Natural killer cell (primary cell): ENCODE measurements around the gene SYPL1. TPM values are rescaled to one million over a fixed set of nuclear protein-coding genes. Genes with fewer than 3 reads are reported as not detected.

Source experiments
- ATAC-seq, 3 donors: fragments of 150-1000 bp in 2 of 3; fragments of 200-7000 bp in 1 of 3; cut with Tn5 transposase; 1 replicate in 1 of 3; 2 replicates in 2 of 3; pipeline ENCODE4 v1.10.0; 2021; ENCODE audit warnings: mild to moderate bottlenecking in 2 of 3, moderate library complexity in 2 of 3
- DNase-seq, 2 donors: peaks; one replicate each; pipeline versions ENCODE4 v3.0.0 to v3.0.0-alpha.2; 2013 to 2021; ENCODE audit warnings: mixed read lengths in 1 of 2
- H3K27ac ChIP-seq: one replicate; pipeline ENCODE4 v1.5.1; 2013; ENCODE audit warnings: mild to moderate bottlenecking, low read length
- H3K27me3 ChIP-seq: one replicate; pipeline ENCODE4 v1.6.1; 2013; ENCODE audit warnings: low read length; ENCODE audit not compliant: control insufficient read depth, insufficient read depth
- H3K36me3 ChIP-seq: one replicate; pipeline ENCODE4 v1.6.1; 2013; ENCODE audit warnings: low read length; ENCODE audit not compliant: control insufficient read depth, insufficient read depth
- H3K4me1 ChIP-seq: one replicate; pipeline ENCODE4 v1.6.1; 2013; ENCODE audit warnings: low read length; ENCODE audit not compliant: control insufficient read depth, insufficient read depth
- H3K4me3 ChIP-seq: one replicate; pipeline ENCODE4 v1.5.1; 2013; ENCODE audit warnings: low read length
- H3K9me3 ChIP-seq: one replicate; pipeline ENCODE4 v1.6.1; 2013; ENCODE audit warnings: low read length; ENCODE audit not compliant: control insufficient read depth, insufficient read depth
- H3K27ac Mint-ChIP-seq, 2 donors: one replicate each; pipeline ENCODE4 v1.8.0; 2022; ENCODE audit warnings: mild to moderate bottlenecking in 2 of 2, mixed read lengths in 2 of 2, moderate library complexity in 1 of 2
- H3K27me3 Mint-ChIP-seq, 2 donors: one replicate each; pipeline ENCODE4 v1.8.0; 2022; ENCODE audit warnings: low read depth in 2 of 2, mixed read lengths in 2 of 2
- H3K36me3 Mint-ChIP-seq: one replicate; pipeline ENCODE4 v1.8.0; 2022; ENCODE audit warnings: mixed read lengths
- H3K4me1 Mint-ChIP-seq, 2 donors: one replicate each; pipeline ENCODE4 v1.8.0; 2022; ENCODE audit warnings: mixed read lengths in 2 of 2
- H3K4me3 Mint-ChIP-seq: one replicate; pipeline ENCODE4 v1.8.0; 2022; ENCODE audit warnings: mild to moderate bottlenecking, moderate library complexity, mixed read lengths
- H3K9me3 Mint-ChIP-seq, 2 donors: one replicate each; pipeline ENCODE4 v1.8.0; 2022; ENCODE audit warnings: mixed read lengths in 2 of 2
- CTCF ChIP-seq: fragments of 200-600 bp; IDR thresholded peaks from one replicate; pipeline ENCODE4 v1.8.0; 2022; ENCODE audit warnings: antibody characterized with exemption
- WGBS: methylation state at CpG from one replicate; pipeline ENCODE4 v1.1.7; 2013; ENCODE audit warnings: missing lambda C conversion rate; ENCODE audit not compliant: insufficient coverage; 5-methylcytosine and 5-hydroxymethylcytosine counted together
- intact Hi-C: fragments of 100-400 bp; cut with micrococcal nuclease; formaldehyde crosslinking; loops from one replicate; pipeline ENCODE4 v1.14.2; 2022
- total RNA-seq, 4 donors: library from RNA; stranded (reverse); fragments of 120-200 nt in 1 of 4; gene quantifications; one replicate each; pipeline versions ENCODE4 v1.2.3 to v1.2.4, GENCODE V29; 2013 to 2022

The SYPL1 gene
- total RNA-seq, 3 donors from 2014 or later (not counting 1 experiment from before 2014, with no cell fraction given): 13.1 to 22.2 (median 14.9) TPM

- no peak for DNase-seq
- no peak overlapping the region for H3K4me3 ChIP-seq
- no peak overlapping the region for H3K4me3 Mint-ChIP-seq
- H3K27ac Mint-ChIP-seq: no peak overlapping the region
- no peaks in the 10 kb centered on the region for H3K27me3 ChIP-seq
- TF ChIP-seq CTCF: no peak
- no peaks in the 10 kb centered on the region for H3K4me1 ChIP-seq
- ATAC-seq: no peak
- no peaks in the 10 kb centered on the region for H3K9me3 ChIP-seq
- peaks cover 16 to 45% of the 10 kb centered on the region in 2 donors for H3K27me3 Mint-ChIP-seq
- H3K36me3 Mint-ChIP-seq: no peaks in the 10 kb centered on the region
- no peak overlapping the region for H3K27ac ChIP-seq
- H3K4me1 Mint-ChIP-seq: peaks cover 9 to 10% of the 10 kb centered on the region in 2 donors
- WGBS: 97% methylated on average over 6 of the region's 6 CpGs
- no peaks in the 10 kb centered on the region for H3K36me3 ChIP-seq
- intact Hi-C loops: no loop called here
- H3K9me3 Mint-ChIP-seq: no peaks in the 10 kb centered on the region
Observed at GRCh38 chr7:106080300-106080987, 31.7 kb downstream of the SYPL1 start.

- 67% methylated on average over 1 of the region's 2 CpGs for WGBS
- no peaks in the 10 kb centered on the region for H3K36me3 ChIP-seq
- TF ChIP-seq CTCF: no peak
- H3K4me1 ChIP-seq: peaks cover 32% of the 10 kb centered on the region
- intact Hi-C loops: no loop called here
- H3K27me3 ChIP-seq: no peaks in the 10 kb centered on the region
- no peak for DNase-seq
- H3K27ac Mint-ChIP-seq: no peak overlapping the region
- ATAC-seq: no peak
- H3K27me3 Mint-ChIP-seq: peaks cover 16 to 36% of the 10 kb centered on the region in 2 donors
- H3K4me3 Mint-ChIP-seq: no peak overlapping the region
- no peaks in the 10 kb centered on the region for H3K36me3 Mint-ChIP-seq
- H3K27ac ChIP-seq: peak overlapping the region; percentile 37
- no peaks in the 10 kb centered on the region for H3K9me3 Mint-ChIP-seq
- H3K4me1 Mint-ChIP-seq: peaks cover 21 to 32% of the 10 kb centered on the region in 2 donors
- H3K4me3 ChIP-seq: no peak overlapping the region
- H3K9me3 ChIP-seq: no peaks in the 10 kb centered on the region
Observed at GRCh38 chr7:106076537-106076936, 35.6 kb downstream of the SYPL1 start.

GRCh38 chr7:106075937-106076336 is 36.2 kb downstream of the SYPL1 start:
- peaks cover 16 to 35% of the 10 kb centered on the region in 2 donors for H3K27me3 Mint-ChIP-seq
- H3K4me3 ChIP-seq: no peak overlapping the region
- peak overlapping the region; percentile 37 for H3K27ac ChIP-seq
- H3K4me1 Mint-ChIP-seq: peaks cover 27 to 37% of the 10 kb centered on the region in 2 donors
- 45% methylated on average over 2 of the region's 2 CpGs for WGBS
- H3K36me3 ChIP-seq: no peaks in the 10 kb centered on the region
- no peak overlapping the region for H3K4me3 Mint-ChIP-seq
- no peak for TF ChIP-seq CTCF
- DNase-seq: no peak
- no peaks in the 10 kb centered on the region for H3K9me3 ChIP-seq
- H3K9me3 Mint-ChIP-seq: no peaks in the 10 kb centered on the region
- H3K27ac Mint-ChIP-seq: no peak overlapping the region
- no peaks in the 10 kb centered on the region for H3K36me3 Mint-ChIP-seq
- H3K27me3 ChIP-seq: no peaks in the 10 kb centered on the region
- no peak for ATAC-seq
- intact Hi-C loops: no loop called here
- H3K4me1 ChIP-seq: peaks cover 38% of the 10 kb centered on the region

- Histone ChIP-seq H3K4me1 (peaks cover 55% of the 10 kb centered on the region), H3K27me3 (no peaks in the 10 kb centered on the region), H3K27ac (peak overlapping the region; percentile 16), H3K36me3 (no peaks in the 10 kb centered on the region), H3K4me3 (no peak overlapping the region), H3K9me3 (no peaks in the 10 kb centered on the region)
- Mint-ChIP-seq H3K27me3 (peaks cover 9 to 29% of the 10 kb centered on the region in 2 donors), H3K4me1 (peaks cover 37 to 47% of the 10 kb centered on the region in 2 donors), H3K9me3 (no peaks in the 10 kb centered on the region), H3K4me3 (no peak overlapping the region), H3K27ac (no peak overlapping the region), H3K36me3 (no peaks in the 10 kb centered on the region)
- WGBS: 67% methylated on average over 9 of the region's 9 CpGs
- ATAC-seq: no peak
- intact Hi-C loops: no loop called here
- TF ChIP-seq CTCF: no peak
- DNase-seq: no peak
Observed at GRCh38 chr7:106074257-106074656, 37.9 kb downstream of the SYPL1 start.
